AG09309 (cell line): Measurements from ENCODE around the gene TMCO2.

Experiments
- DNase-seq: peaks from one replicate; pipeline ENCODE4 v3.0.0-alpha.2; 2010; ENCODE audit warnings: low read depth
- H3K4me3 ChIP-seq: 2 replicates; pipeline ENCODE4 v1.5.1; 2011; ENCODE audit warnings: mild to moderate bottlenecking, low read depth, low read length, moderate library complexity; ENCODE audit not compliant: control insufficient read depth
- CTCF ChIP-seq: IDR thresholded peaks from 2 replicates; pipeline ENCODE4 v1.5.1; 2011; ENCODE audit warnings: mild to moderate bottlenecking, low read depth, low read length, inconsistent platforms; ENCODE audit not compliant: insufficient read depth, control insufficient read depth; ENCODE audit errors: missing control alignments

TMCO2 gene

GRCh38 chr1:40224040-40224439 is 23.7 kb upstream of the TMCO2 start:
- H3K4me3 ChIP-seq, result no peak overlapping the region
- TF ChIP-seq CTCF, result no peak
- no peak for DNase-seq

- no peak for TF ChIP-seq CTCF
- no peak overlapping the region for H3K4me3 ChIP-seq
- no peak for DNase-seq
These were observed 21.5 kb upstream of the TMCO2 start for GRCh38 chr1:40226192-40226591.

GRCh38 chr1:40232444-40232843 is 15.3 kb upstream of the TMCO2 start:
- TF ChIP-seq CTCF, result no peak
- H3K4me3 ChIP-seq, result no peak overlapping the region
- DNase-seq, result no peak

- H3K4me3 ChIP-seq, result no peak overlapping the region
- TF ChIP-seq CTCF, result no peak
- DNase-seq, result no peak
These were observed 8.1 kb upstream of the TMCO2 start for GRCh38 chr1:40239626-40240025.

GRCh38 chr1:40240390-40240789 is 7.3 kb upstream of the TMCO2 start:
- H3K4me3 ChIP-seq, result no peak overlapping the region
- no peak for DNase-seq
- TF ChIP-seq CTCF, result no peak

- no peak for DNase-seq
- no peak overlapping the region for H3K4me3 ChIP-seq
- TF ChIP-seq CTCF, result no peak
These were observed 6.4 kb upstream of the TMCO2 start for GRCh38 chr1:40241362-40241761.

GRCh38 chr1:40243351-40243750 is 4.4 kb upstream of the TMCO2 start:
- TF ChIP-seq CTCF, result no peak
- H3K4me3 ChIP-seq, result no peak overlapping the region
- no peak for DNase-seq
